HEK293T (cell line): ENCODE results near the gene PATZ1.
"Not testable (repeated sequence)": the region's sequence is repeated elsewhere in the genome, so short reads cannot be mapped to it uniquely, and the experiment has no call there.

ENCODE experiments used
- CTCF ChIA-PET: fragments of 350-600 bp; formaldehyde crosslinking; extraction: SDS; loops from one replicate; lab custom pipeline; 2021; ENCODE audit warnings: antibody characterized with exemption, inconsistent platforms; lab: Yijun Ruan, JAX
- POLR2A ChIA-PET: fragments of 350-600 bp; formaldehyde crosslinking; extraction: SDS; loops from one replicate; lab custom pipeline; 2020; ENCODE audit warnings: antibody characterized with exemption, inconsistent platforms; lab: Yijun Ruan, JAX
- DNase-seq: peaks from one replicate; pipeline ENCODE4 v3.0.0; 2012; ENCODE audit warnings: mixed read lengths; ENCODE audit errors: extremely low spot score
- ARNT ChIP-seq: fragments of 450-650 bp; IDR thresholded peaks from 2 replicates; pipeline ENCODE4 v1.6.1; 2017; ENCODE audit warnings: mild to moderate bottlenecking
- BHLHE40 ChIP-seq: fragments of 450-650 bp; IDR thresholded peaks from 2 replicates; pipeline ENCODE4 v1.6.1; 2016; ENCODE audit warnings: mild to moderate bottlenecking, moderate library complexity, borderline replicate concordance
- CTBP1 ChIP-seq: fragments of 450-650 bp; IDR thresholded peaks from 2 replicates; pipeline ENCODE4 v1.6.1; 2016; ENCODE audit warnings: borderline replicate concordance
- ELF4 ChIP-seq: fragments of 450-650 bp; IDR thresholded peaks from 2 replicates; pipeline ENCODE4 v1.6.1; 2017; ENCODE audit warnings: antibody characterized with exemption
- FOXA1 ChIP-seq: fragments of 450-650 bp; IDR thresholded peaks from 2 replicates; pipeline ENCODE4 v1.6.1; 2016; ENCODE audit warnings: mild to moderate bottlenecking
- FOXK2 ChIP-seq: fragments of 450-650 bp; IDR thresholded peaks from 2 replicates; pipeline ENCODE4 v1.6.1; 2016; ENCODE audit warnings: mild to moderate bottlenecking
- FOXM1 ChIP-seq: fragments of 450-650 bp; IDR thresholded peaks from 2 replicates; pipeline ENCODE4 v1.6.1; 2017; ENCODE audit warnings: mild to moderate bottlenecking, borderline replicate concordance
- HDGF ChIP-seq: fragments of 450-650 bp; IDR thresholded peaks from 2 replicates; pipeline ENCODE4 v1.6.1; 2017; ENCODE audit warnings: antibody characterized with exemption, borderline replicate concordance
- L3MBTL2 ChIP-seq: fragments of 450-650 bp; conservative IDR thresholded peaks from 2 replicates; pipeline ENCODE4 v1.6.1; 2016; ENCODE audit warnings: mild to moderate bottlenecking
- LEF1 ChIP-seq: fragments of 450-650 bp; IDR thresholded peaks from 2 replicates; pipeline ENCODE4 v1.6.1; 2017; ENCODE audit warnings: mild to moderate bottlenecking, borderline replicate concordance
- NFRKB ChIP-seq: fragments of 450-650 bp; IDR thresholded peaks from 2 replicates; pipeline ENCODE4 v1.6.1; 2016; ENCODE audit warnings: mild to moderate bottlenecking, moderate library complexity
- SP1 ChIP-seq: fragments of 450-650 bp; IDR thresholded peaks from 2 replicates; pipeline ENCODE4 v1.6.1; 2017
- SUZ12 ChIP-seq: fragments of 450-650 bp; IDR thresholded peaks from 2 replicates; pipeline ENCODE4 v1.6.1; 2016; ENCODE audit warnings: mild to moderate bottlenecking
- TARDBP ChIP-seq: fragments of 450-650 bp; IDR thresholded peaks from 2 replicates; pipeline ENCODE4 v1.6.1; 2016
- ZNF384 ChIP-seq: fragments of 450-650 bp; IDR thresholded peaks from 2 replicates; pipeline ENCODE4 v1.6.1; 2016
- TF ChIP-seq, protein P1 (sequence below): fragments of 450-650 bp; IDR thresholded peaks from 2 replicates; pipeline ENCODE4 v1.6.1; 2016

The PATZ1 gene

DNA sequence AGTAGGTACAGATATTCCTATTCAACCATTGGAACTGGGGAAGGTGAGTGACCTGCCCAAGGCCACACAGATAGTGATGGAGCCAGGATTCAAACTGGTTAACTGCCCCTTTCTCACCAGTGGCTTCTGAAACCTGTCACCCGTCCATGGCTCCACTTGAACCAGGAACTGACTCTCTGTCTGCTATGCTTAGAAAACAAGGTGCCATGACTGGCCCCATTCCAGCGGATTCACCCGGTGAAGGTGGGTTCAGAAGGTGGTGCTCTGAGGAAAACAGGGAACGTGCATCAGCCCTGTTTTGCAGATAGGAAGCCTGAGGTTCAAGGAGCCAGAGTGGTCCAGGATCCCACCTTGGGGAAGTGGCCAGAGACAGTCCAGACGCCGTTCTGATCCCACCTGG lies 2.6 kb upstream of the PATZ1 start:
- CTCF ChIA-PET, result interaction anchor here (0.6 kb wide), 1 partner anchor 64 kb away, joined by 3 read pairs; no protein-coding TSS in a partner anchor
- POLR2A ChIA-PET, result no interaction called here
- TF ChIP-seq ELF4 (no peak), FOXK2 (no peak), L3MBTL2 (no peak), LEF1 (no peak), ZNF384 (no peak), BHLHE40 (no peak), FOXA1 (no peak), NFRKB (no peak), HDGF (no peak), SUZ12 (no peak), SP1 (no peak), TARDBP (no peak), CTBP1 (no peak), ARNT (no peak), FOXM1 (no peak)
- TF ChIP-seq, protein P1, sequence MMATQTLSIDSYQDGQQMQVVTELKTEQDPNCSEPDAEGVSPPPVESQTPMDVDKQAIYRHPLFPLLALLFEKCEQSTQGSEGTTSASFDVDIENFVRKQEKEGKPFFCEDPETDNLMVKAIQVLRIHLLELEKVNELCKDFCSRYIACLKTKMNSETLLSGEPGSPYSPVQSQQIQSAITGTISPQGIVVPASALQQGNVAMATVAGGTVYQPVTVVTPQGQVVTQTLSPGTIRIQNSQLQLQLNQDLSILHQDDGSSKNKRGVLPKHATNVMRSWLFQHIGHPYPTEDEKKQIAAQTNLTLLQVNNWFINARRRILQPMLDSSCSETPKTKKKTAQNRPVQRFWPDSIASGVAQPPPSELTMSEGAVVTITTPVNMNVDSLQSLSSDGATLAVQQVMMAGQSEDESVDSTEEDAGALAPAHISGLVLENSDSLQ, result no peak
- no peak for DNase-seq

- CTCF ChIA-PET, result interaction anchor here (0.6 kb wide), 1 partner anchor 1134 kb away, joined by 6 read pairs; no protein-coding TSS in a partner anchor
- POLR2A ChIA-PET, result interaction anchor here (0.9 to 4.1 kb wide), 11 partner anchors 9 to 79 kb away, joined by 3 to 76 read pairs (median 10); partner anchors contain the start of genes DRG1 and PIK3IP1
- not testable (repeated sequence) for DNase-seq
Measured at GRCh38 chr22:31348009-31348337, 1.8 kb upstream of the PATZ1 start.

DNA sequence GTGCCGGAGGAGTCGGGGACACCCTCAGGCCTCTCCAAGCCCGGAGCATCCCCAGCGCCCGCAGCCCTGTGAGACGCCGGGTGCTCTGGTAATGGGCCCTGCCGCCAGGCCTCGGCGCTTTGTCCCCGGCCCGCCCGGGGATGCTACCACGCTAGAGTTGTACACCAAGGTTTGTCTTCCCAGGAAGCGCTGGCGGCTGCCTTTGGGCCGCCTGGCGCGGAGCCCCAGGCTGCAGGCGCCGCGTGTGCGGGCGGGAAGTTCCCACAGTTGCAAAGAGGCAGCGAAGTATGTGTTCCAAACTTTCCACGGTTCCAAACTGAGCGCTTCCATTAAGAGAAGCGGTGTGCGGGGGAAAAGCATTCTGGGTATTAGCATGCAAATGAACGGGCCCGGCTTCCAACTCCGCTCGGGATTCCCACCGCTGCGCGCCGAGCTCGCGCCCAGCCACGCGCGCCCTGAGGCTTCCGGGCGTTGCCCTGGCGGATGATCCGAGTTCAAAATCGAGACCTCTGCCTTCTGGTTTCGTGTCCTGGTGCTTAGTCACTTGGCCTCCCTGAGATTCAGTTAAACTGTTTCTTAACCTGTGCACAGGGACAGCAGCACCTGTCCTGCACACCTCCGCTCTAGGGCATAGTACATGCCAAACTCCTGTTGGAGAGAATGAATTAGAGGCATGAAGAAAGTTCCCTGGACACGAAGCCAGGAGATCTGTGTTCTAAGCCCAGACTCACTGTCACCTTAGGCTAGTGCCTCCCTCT lies 1.3 kb upstream of the PATZ1 start:
- DNase-seq, result peak; percentile 73
- TF ChIP-seq L3MBTL2 (peak; percentile 66), ELF4 (0 out of 2 replicates have a peak, but pooled peaks have one; percentile 19), TARDBP (no peak), FOXK2 (no peak), LEF1 (no peak), FOXM1 (no peak), BHLHE40 (no peak), SUZ12 (no peak)
- ChIA-PET POLR2A (interaction anchor here (0.7 to 4.1 kb wide), 28 partner anchors 8 to 288 kb away, joined by 3 to 76 read pairs (median 6); partner anchors contain the start of genes DRG1, PIK3IP1, RNF185 and SMTN), CTCF (interaction anchor here (0.6 to 1.3 kb wide), 2 partner anchors 23 to 1133 kb away, joined by 3 to 6 read pairs; no protein-coding TSS in a partner anchor)

- ChIA-PET POLR2A (interaction anchor here (0.6 to 4.1 kb wide), 34 partner anchors 8 to 378 kb away, joined by 3 to 76 read pairs (median 5); partner anchors contain the start of genes DRG1, MORC2, PIK3IP1 and RNF185), CTCF (interaction anchor here (0.6 to 1.3 kb wide), 2 partner anchors 14 to 24 kb away, joined by 3 to 5 read pairs; no protein-coding TSS in a partner anchor)
- TF ChIP-seq L3MBTL2, result peak; percentile 64
- TF ChIP-seq CTBP1, result no peak
- TF ChIP-seq FOXM1, result peak; percentile 92
- TF ChIP-seq, protein P1, result no peak
- no peak for TF ChIP-seq FOXA1
- TF ChIP-seq TARDBP, result no peak
- peak; percentile 58 for DNase-seq
Measured at GRCh38 chr22:31346733-31347250, 646 bp upstream of the PATZ1 start.

DNA sequence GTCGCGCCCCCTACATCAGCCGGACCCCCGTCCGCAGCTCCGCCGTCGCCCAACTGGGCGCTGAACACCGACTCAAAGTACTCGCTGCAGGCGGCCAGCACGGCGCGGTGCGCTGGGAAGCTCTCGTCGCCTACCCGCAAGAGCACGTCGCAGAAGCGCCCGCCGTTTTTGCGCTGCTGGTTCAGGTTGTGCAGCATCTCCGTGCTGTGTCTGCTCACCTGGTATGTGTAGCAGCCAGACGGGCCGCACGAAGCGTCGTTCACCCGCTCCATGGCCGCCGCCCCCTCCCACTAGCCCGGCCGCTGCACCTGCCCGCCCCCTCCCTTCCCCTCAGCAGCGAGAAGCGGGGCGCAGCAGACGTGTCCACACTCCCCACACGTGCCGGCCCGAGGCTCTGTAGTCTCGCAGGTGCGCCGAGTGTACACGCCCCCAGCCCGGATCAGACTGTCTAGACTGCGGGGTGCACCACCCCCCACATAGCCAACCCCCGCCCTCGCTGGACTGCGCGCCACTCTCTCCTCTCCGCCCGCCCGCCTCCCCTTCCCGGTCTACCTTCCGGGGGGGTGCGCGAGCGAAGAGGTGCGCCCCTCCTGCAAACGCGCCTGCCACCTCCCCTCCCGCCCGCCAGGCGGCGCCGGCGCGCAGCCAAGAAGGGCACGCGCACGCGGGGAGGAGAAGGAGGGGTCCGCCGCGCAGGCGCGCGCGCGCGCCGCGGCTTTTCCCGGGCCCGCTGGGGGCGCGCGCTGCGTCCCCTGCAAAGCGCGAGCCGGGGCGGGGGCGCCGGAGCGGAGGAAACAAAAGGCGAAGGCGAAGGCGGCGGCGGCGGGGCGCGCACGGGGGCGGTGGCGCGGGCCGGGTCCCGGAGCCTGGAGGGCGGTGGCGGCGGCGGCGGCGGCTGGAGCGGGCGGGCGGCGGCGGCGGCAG lies 553 bp downstream of the PATZ1 start:
- peak; percentile 97 for DNase-seq
- TF ChIP-seq TARDBP (no peak), ARNT (peak; percentile 74), BHLHE40 (no peak), CTBP1 (no peak), NFRKB (no peak), L3MBTL2 (0 out of 2 replicates have a peak, but pooled peaks have one; percentile 21), FOXA1 (no peak), FOXK2 (no peak), FOXM1 (peak; percentile 83), ZNF384 (no peak), HDGF (no peak), SP1 (no peak), ELF4 (no peak), SUZ12 (no peak)
- TF ChIP-seq, protein P1, result no peak
- ChIA-PET CTCF (interaction anchor here (1.3 kb wide), 1 partner anchor 25 kb away, joined by 3 read pairs; no protein-coding TSS in a partner anchor), POLR2A (interaction anchor here (1.0 to 4.1 kb wide), 12 partner anchors 8 to 377 kb away, joined by 3 to 76 read pairs (median 6); partner anchors contain the start of genes DRG1, MORC2, RNF185 and SMTN)
